Tibial nerve (tissue), 4 donors: ENCODE data around the gene NRXN3. TPM values are rescaled to one million over a fixed set of nuclear protein-coding genes. Genes with fewer than 3 reads are reported as not detected.

Experiments
- DNase-seq, 2 donors: peaks; one replicate each; pipeline ENCODE4 v3.0.0-alpha.2; 2019; ENCODE audit warnings: low spot score in 2 of 2
- H3K27ac ChIP-seq, 4 donors: fragments of 200-600 bp; sonication (generic) in 3 of 4; one replicate each; pipeline ENCODE4 v1.5.1; 2017 to 2019; ENCODE audit warnings: mild to moderate bottlenecking in 1 of 4
- H3K27me3 ChIP-seq, 2 donors: fragments of 200-600 bp; sonication (generic) in 1 of 2; one replicate each; pipeline versions ENCODE4 v1.5.1 to v1.6.0; 2017 to 2019
- H3K36me3 ChIP-seq, 3 donors: fragments of 200-600 bp; sonication (generic); one replicate each; pipeline ENCODE4 v1.5.1; 2018 to 2019
- H3K4me1 ChIP-seq, 4 donors: fragments of 200-600 bp; sonication (generic) in 3 of 4; one replicate each; pipeline ENCODE4 v1.5.1; 2017 to 2019
- H3K4me3 ChIP-seq, 4 donors: fragments of 200-600 bp; sonication (generic) in 3 of 4; one replicate each; pipeline ENCODE4 v1.5.1; 2017 to 2019; ENCODE audit warnings: mild to moderate bottlenecking in 1 of 4, moderate library complexity in 1 of 4
- H3K9me3 ChIP-seq, 4 donors: fragments of 200-600 bp; sonication (generic) in 3 of 4; one replicate each; pipeline ENCODE4 v1.5.1; 2017 to 2019
- CTCF ChIP-seq, 5 experiments: fragments of 200-600 bp in 3 of 5; fragments of 450-650 bp in 2 of 5; sonication (generic) in 3 of 5; IDR thresholded peaks; one replicate each; pipeline ENCODE4 v1.5.1; 2016 to 2019; ENCODE audit warnings: antibody characterized with exemption in 5 of 5, mild to moderate bottlenecking in 3 of 5, moderate library complexity in 2 of 5
- EP300 ChIP-seq, 2 donors: sonication (generic); formaldehyde crosslinking; IDR thresholded peaks; one replicate each; pipeline ENCODE4 v1.6.1; 2017; ENCODE audit warnings: antibody characterized with exemption in 2 of 2, mild to moderate bottlenecking in 1 of 2
- POLR2A ChIP-seq, 2 donors: fragments of 450-650 bp; IDR thresholded peaks; one replicate each; pipeline ENCODE4 v1.6.1; 2017; ENCODE audit warnings: antibody characterized with exemption in 2 of 2, mild to moderate bottlenecking in 2 of 2, moderate library complexity in 2 of 2
- WGBS, 2 donors: methylation state at CpG; one replicate each; pipeline ENCODE4 v1.1.5; 2018; 5-methylcytosine and 5-hydroxymethylcytosine counted together
- total RNA-seq, 4 donors: library from RNA; depleted of rRNA; stranded (reverse); fragments of >200 nt; gene quantifications; one replicate each; pipeline ENCODE4 v1.1.0, GENCODE V29; 2016

Gene NRXN3
- total RNA-seq, 4 donors from 2014 or later: 16.7 to 52.2 (median 19.7) TPM

GRCh38 chr14:79728331-79728730 is 1558.2 kb downstream of the NRXN3 start:
- Histone ChIP-seq H3K9me3 (no peaks in the 10 kb centered on the region), H3K4me3 (no peak overlapping the region), H3K36me3 (no peaks in the 10 kb centered on the region), H3K4me1 (peaks cover 0 to 7% (median 0%) of the 10 kb centered on the region in 4 donors), H3K27me3 (no peaks in the 10 kb centered on the region), H3K27ac (no peak overlapping the region)
- TF ChIP-seq POLR2A (IDR thresholded peaks at IDR 0.05) (no peak), CTCF (IDR thresholded peaks at IDR 0.05) (no peak), EP300 (IDR thresholded peaks at IDR 0.05) (no peak)
- no peak for DNase-seq
- WGBS, 2 donors: 88 to 92% methylated on average over 3 of the region's 3 CpGs

- Histone ChIP-seq H3K36me3 (no peaks in the 10 kb centered on the region), H3K27ac (no peak overlapping the region), H3K4me1 (peaks cover 0 to 10% (median 0%) of the 10 kb centered on the region in 4 donors), H3K27me3 (no peaks in the 10 kb centered on the region), H3K9me3 (no peaks in the 10 kb centered on the region), H3K4me3 (no peak overlapping the region)
- TF ChIP-seq EP300 (IDR thresholded peaks at IDR 0.05) (no peak), POLR2A (IDR thresholded peaks at IDR 0.05) (no peak), CTCF (IDR thresholded peaks at IDR 0.05) (no peak)
- DNase-seq: no peak
- WGBS, 2 donors: 82 to 83% methylated on average over 3 of the region's 3 CpGs
Measured at GRCh38 chr14:79729731-79730130, 1559.6 kb downstream of the NRXN3 start.

- no peak overlapping the region for H3K4me3 ChIP-seq
- 86 to 87% methylated on average over 2 of the region's 2 CpGs for WGBS, 2 donors
- TF ChIP-seq EP300 (IDR thresholded peaks at IDR 0.05) (no peak), CTCF (IDR thresholded peaks at IDR 0.05) (no peak), POLR2A (IDR thresholded peaks at IDR 0.05) (no peak)
Measured at GRCh38 chr14:79730196-79730595, 1560.0 kb downstream of the NRXN3 start.

GRCh38 chr14:79730953-79731352 is 1560.8 kb downstream of the NRXN3 start:
- Histone ChIP-seq H3K27ac (no peak overlapping the region), H3K4me1 (peaks cover 0 to 10% (median 0%) of the 10 kb centered on the region in 4 donors), H3K36me3 (no peaks in the 10 kb centered on the region), H3K27me3 (no peaks in the 10 kb centered on the region), H3K9me3 (peaks cover 0 to 7% (median under 1%) of the 10 kb centered on the region in 4 donors), H3K4me3 (no peak overlapping the region)
- no peak for TF ChIP-seq POLR2A (IDR thresholded peaks at IDR 0.05)
- no peak for TF ChIP-seq CTCF (IDR thresholded peaks at IDR 0.05)
- TF ChIP-seq EP300 (IDR thresholded peaks at IDR 0.05): no peak
- DNase-seq: no peak
- WGBS, 2 donors: 53 to 70% methylated on average over 5 of the region's 5 CpGs

More at GRCh38 chr14:79730196-79730595, 1560.0 kb downstream of the NRXN3 start:
- H3K36me3 ChIP-seq: no peaks in the 10 kb centered on the region
- no peaks in the 10 kb centered on the region for H3K9me3 ChIP-seq
- no peak overlapping the region for H3K27ac ChIP-seq
- peaks cover 0 to 10% (median 0%) of the 10 kb centered on the region in 4 donors for H3K4me1 ChIP-seq
- no peaks in the 10 kb centered on the region for H3K27me3 ChIP-seq
- no peak for DNase-seq

GRCh38 chr14:79732911-79733655 is 1562.9 kb downstream of the NRXN3 start:
- H3K4me3 ChIP-seq: no peak overlapping the region
- H3K36me3 ChIP-seq: peaks cover 0 to 9% (median 0%) of the 10 kb centered on the region in 3 donors
- 64 to 71% methylated on average over 8 of the region's 8 CpGs for WGBS, 2 donors
- H3K4me1 ChIP-seq: peaks cover 0 to 10% (median 0%) of the 10 kb centered on the region in 4 donors
- H3K9me3 ChIP-seq: peaks cover 3 to 28% (median 6%) of the 10 kb centered on the region in 4 donors
- H3K27me3 ChIP-seq: no peaks in the 10 kb centered on the region
- H3K27ac ChIP-seq: no peak overlapping the region
- TF ChIP-seq POLR2A (IDR thresholded peaks at IDR 0.05) (no peak), CTCF (IDR thresholded peaks at IDR 0.05) (no peak), EP300 (IDR thresholded peaks at IDR 0.05) (no peak)
- no peak for DNase-seq
